OCI-LY3 (cell line): Measurements from ENCODE around the gene TIAM2.
"Not testable (repeated sequence)": the region's sequence is repeated elsewhere in the genome, so short reads cannot be mapped to it uniquely, and the experiment has no call there.

Experiments
- H2AFZ ChIP-seq: fragments of 200-600, 300-600 bp; shearing (Covaris generic); 2 replicates; pipeline ENCODE4 v1.6.0; 2014; ENCODE audit warnings: antibody characterized with exemption, low read depth, low read length
- H3K27ac ChIP-seq: fragments of 200-600, 300-600 bp; sonication (generic); 2 replicates; pipeline ENCODE4 v1.5.1; 2014; ENCODE audit warnings: mild to moderate bottlenecking, low read length, moderate library complexity, mixed read lengths
- H3K27me3 ChIP-seq: fragments of 200-600, 300-600 bp; sonication (generic); 2 replicates; pipeline ENCODE4 v1.6.1; 2014; ENCODE audit warnings: low read depth, low read length, mixed read lengths
- H3K36me3 ChIP-seq: fragments of 200-600, 300-600 bp; sonication (generic); replicated peaks from 2 replicates; pipeline ENCODE3; 2014; ENCODE audit warnings: low read depth, low read length, mixed read lengths
- H3K4me1 ChIP-seq: fragments of 300-600, 200-600 bp; sonication (generic); 2 replicates; pipeline ENCODE4 v1.6.1; 2014; ENCODE audit warnings: low read length, mixed read lengths
- H3K4me2 ChIP-seq: fragments of 200-600, 300-600 bp; sonication (generic); 2 replicates; pipeline ENCODE4 v1.6.1; 2014; ENCODE audit warnings: low read length, mixed read lengths
- H3K4me3 ChIP-seq: fragments of 300-600, 200-600 bp; sonication (generic); 2 replicates; pipeline ENCODE4 v1.5.1; 2014; ENCODE audit warnings: antibody characterized with exemption, mild to moderate bottlenecking, low read length, moderate library complexity
- H3K79me2 ChIP-seq: fragments of 300-600, 200-600 bp; shearing (Covaris generic); 2 replicates; pipeline ENCODE4 v1.6.1; 2014; ENCODE audit warnings: mild to moderate bottlenecking, low read length, mixed read lengths
- H3K9ac ChIP-seq: fragments of 300-600, 200-600 bp; shearing (Covaris generic); 2 replicates; pipeline ENCODE4 v1.6.0; 2014; ENCODE audit warnings: mild to moderate bottlenecking, low read length, moderate library complexity
- H3K9me3 ChIP-seq: fragments of 200-600, 300-600 bp; shearing (Covaris generic); 2 replicates; pipeline ENCODE4 v1.6.1; 2014; ENCODE audit warnings: low read length, mixed read lengths; ENCODE audit not compliant: insufficient read depth
- H4K20me1 ChIP-seq: fragments of 200-600, 300-600 bp; sonication (generic); 2 replicates; pipeline ENCODE4 v1.6.1; 2016; ENCODE audit warnings: low read length, mixed read lengths; ENCODE audit not compliant: insufficient read depth
- CTCF ChIP-seq: fragments of 200-600, 300-600 bp; sonication (generic); IDR thresholded peaks from 2 replicates; pipeline ENCODE4 v1.5.1; 2014; ENCODE audit warnings: antibody characterized with exemption, low read length, low read depth
- EZH2phosphoT487 ChIP-seq: fragments of 200-600 bp; shearing (Covaris generic); IDR thresholded peaks from 2 replicates; pipeline ENCODE4 v1.6.1; 2018; ENCODE audit warnings: antibody characterized with exemption, mixed run types, low read depth

TIAM2 gene

GRCh38 chr6:155014137-155014536 is 19.0 kb downstream of the TIAM2 start:
- Histone ChIP-seq H4K20me1 (no peaks in the 10 kb centered on the region), H3K4me3 (no peak overlapping the region), H3K9me3 (no peaks in the 10 kb centered on the region), H3K27me3 (peaks cover 7% of the 10 kb centered on the region; the same call in 1 of the 2 replicates), H3K36me3 (no peaks in the 10 kb centered on the region), H3K4me1 (0 out of 2 replicates have a peak, but pooled peaks cover 5% of the 10 kb centered on the region), H3K79me2 (no peaks in the 10 kb centered on the region), H2AFZ (no peak overlapping the region), H3K27ac (no peak overlapping the region), H3K9ac (no peak overlapping the region), H3K4me2 (no peak overlapping the region)
- TF ChIP-seq CTCF (no peak), EZH2phosphoT487 (no peak)

GRCh38 chr6:155014670-155015300 is 19.7 kb downstream of the TIAM2 start:
- H3K4me2 ChIP-seq: no peak overlapping the region
- H3K4me3 ChIP-seq: no peak overlapping the region
- no peak overlapping the region for H3K9ac ChIP-seq
- TF ChIP-seq EZH2phosphoT487: no peak
- no peak for TF ChIP-seq CTCF
- no peaks in the 10 kb centered on the region for H3K79me2 ChIP-seq
- H2AFZ ChIP-seq: no peak overlapping the region
- no peaks in the 10 kb centered on the region for H3K36me3 ChIP-seq
- no peaks in the 10 kb centered on the region for H3K9me3 ChIP-seq
- no peaks in the 10 kb centered on the region for H4K20me1 ChIP-seq
- H3K27ac ChIP-seq: no peak overlapping the region
- peaks cover 7% of the 10 kb centered on the region; the same call in 1 of the 2 replicates for H3K27me3 ChIP-seq
- H3K4me1 ChIP-seq: 0 out of 2 replicates have a peak, but pooled peaks cover 5% of the 10 kb centered on the region

GRCh38 chr6:155018415-155018814 is 23.3 kb downstream of the TIAM2 start:
- not testable (repeated sequence) for H4K20me1 ChIP-seq, H3K36me3 ChIP-seq, H3K4me3 ChIP-seq, H3K9ac ChIP-seq, H3K27ac ChIP-seq, H3K79me2 ChIP-seq, H3K9me3 ChIP-seq, H3K4me2 ChIP-seq, H2AFZ ChIP-seq, H3K27me3 ChIP-seq, H3K4me1 ChIP-seq

- no peaks in the 10 kb centered on the region for H3K79me2 ChIP-seq
- no peak overlapping the region for H3K4me2 ChIP-seq
- no peaks in the 10 kb centered on the region for H3K4me1 ChIP-seq
- no peak overlapping the region for H3K27ac ChIP-seq
- no peaks in the 10 kb centered on the region for H3K36me3 ChIP-seq
- no peaks in the 10 kb centered on the region for H3K9me3 ChIP-seq
- no peaks in the 10 kb centered on the region for H4K20me1 ChIP-seq
- H2AFZ ChIP-seq: no peak overlapping the region
- H3K27me3 ChIP-seq: no peaks in the 10 kb centered on the region
- TF ChIP-seq CTCF (no peak), EZH2phosphoT487 (no peak)
- no peak overlapping the region for H3K9ac ChIP-seq
- H3K4me3 ChIP-seq: no peak overlapping the region
These were observed 26.6 kb downstream of the TIAM2 start for GRCh38 chr6:155021680-155022079.
